ENCODE results near the gene LRRC10B. TPM values are rescaled to one million over a fixed set of nuclear protein-coding genes. Genes with fewer than 3 reads are reported as not detected.

Gene LRRC10B
- total and polyA plus RNA-seq, 4 donors, result 0.13 to 2.8 (median 1.1) TPM; not detected in 1

DNA sequence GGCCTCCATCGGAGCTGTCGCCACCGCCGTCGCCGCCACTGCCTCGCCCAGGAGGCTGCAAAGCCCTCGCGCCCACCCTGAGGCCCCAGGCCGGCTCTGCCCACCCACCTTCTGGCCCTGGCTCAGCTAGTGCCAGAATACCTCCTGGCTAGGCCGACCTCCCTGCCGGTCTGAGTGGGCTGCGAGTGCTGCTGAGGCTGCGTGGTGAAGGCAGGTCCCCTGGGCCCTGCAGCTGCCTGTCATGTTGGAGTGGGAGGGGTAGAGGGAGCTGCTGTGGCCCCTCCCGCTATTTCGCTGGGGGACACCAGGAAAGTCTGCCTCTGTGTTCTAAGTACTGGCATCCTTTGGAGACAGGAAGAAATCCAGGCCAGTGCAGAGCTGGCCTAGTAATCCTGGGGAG lies 34.2 kb downstream of the LRRC10B start:
- 67 to 78% methylated on average over 15 to 16 of the region's 16 CpGs for WGBS, 2 donors
- Histone ChIP-seq H3K36me3 (ENCODE audit: control insufficient read depth in 1 of 2, insufficient read depth in 2 of 2, low read length in 1 of 2) (no peaks in the 10 kb centered on the region), H3K27me3 (ENCODE audit: control insufficient read depth in 1 of 2, insufficient read depth in 2 of 2, low read length in 1 of 2) (no peaks in the 10 kb centered on the region), H3K4me3 (ENCODE audit: low read length in 2 of 2) (no peak overlapping the region), H3K9me3 (ENCODE audit: control insufficient read depth, low read length) (no peaks in the 10 kb centered on the region), H3K27ac (ENCODE audit: low read depth in 1 of 2, low read length in 2 of 2) (no peak overlapping the region), H3K4me1 (ENCODE audit: control insufficient read depth in 1 of 2, insufficient read depth in 2 of 2, low read length in 2 of 2) (no peaks in the 10 kb centered on the region)
- DNase-seq (no peak), ATAC-seq (ENCODE audit: low FRiP score) (no peak)
- intact Hi-C loops (cut with DNase I), result no loop called here

DNA sequence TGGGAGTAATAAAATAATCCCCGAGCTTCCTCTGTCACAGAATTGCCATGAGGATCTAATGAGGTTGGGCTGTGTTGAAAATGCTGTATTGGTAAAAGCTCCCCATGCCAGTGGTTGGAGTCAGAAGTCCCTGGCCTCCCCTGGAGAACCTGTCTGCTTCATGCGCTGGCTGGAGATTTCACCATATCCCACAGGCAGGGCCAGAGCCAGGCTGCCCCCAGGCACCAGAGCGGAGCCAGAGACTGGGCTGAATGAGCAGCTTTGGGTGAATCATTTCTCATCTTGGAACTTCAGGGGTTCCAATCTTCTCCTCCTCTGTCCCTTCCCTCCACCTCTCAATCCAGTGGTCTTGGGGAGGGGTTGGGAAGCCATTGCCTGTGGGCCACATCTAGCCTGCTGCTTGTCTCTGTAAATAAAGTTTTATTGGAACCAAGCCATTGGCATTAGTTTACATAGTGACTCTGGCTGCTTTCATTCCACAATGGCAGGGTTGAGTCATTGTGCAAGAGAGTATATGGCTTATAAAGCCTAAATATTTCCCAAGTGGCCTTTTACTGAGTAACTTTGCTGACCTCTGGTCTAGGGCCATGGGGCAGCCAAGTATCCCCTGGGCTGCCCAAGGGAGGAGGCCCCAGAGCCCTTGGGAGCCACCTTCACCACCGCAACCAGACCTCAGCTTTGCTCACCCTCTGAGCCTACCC lies 35.2 kb downstream of the LRRC10B start:
- no peak overlapping the region for H3K4me3 ChIP-seq (ENCODE audit: low read length in 2 of 2)
- no peaks in the 10 kb centered on the region for H3K9me3 ChIP-seq (ENCODE audit: control insufficient read depth, low read length)
- H3K27me3 ChIP-seq (ENCODE audit: control insufficient read depth in 1 of 2, insufficient read depth in 2 of 2, low read length in 1 of 2), result no peaks in the 10 kb centered on the region
- H3K27ac ChIP-seq (ENCODE audit: low read depth in 1 of 2, low read length in 2 of 2), result no peak overlapping the region
- H3K36me3 ChIP-seq (ENCODE audit: control insufficient read depth in 1 of 2, insufficient read depth in 2 of 2, low read length in 1 of 2), result no peaks in the 10 kb centered on the region
- intact Hi-C loops (cut with DNase I), result no loop called here
- H3K4me1 ChIP-seq (ENCODE audit: control insufficient read depth in 1 of 2, insufficient read depth in 2 of 2, low read length in 2 of 2), result no peaks in the 10 kb centered on the region
- DNase-seq (no peak), ATAC-seq (ENCODE audit: low FRiP score) (no peak)
- 90 to 96% methylated on average over 4 of the region's 4 CpGs for WGBS, 2 donors

DNA sequence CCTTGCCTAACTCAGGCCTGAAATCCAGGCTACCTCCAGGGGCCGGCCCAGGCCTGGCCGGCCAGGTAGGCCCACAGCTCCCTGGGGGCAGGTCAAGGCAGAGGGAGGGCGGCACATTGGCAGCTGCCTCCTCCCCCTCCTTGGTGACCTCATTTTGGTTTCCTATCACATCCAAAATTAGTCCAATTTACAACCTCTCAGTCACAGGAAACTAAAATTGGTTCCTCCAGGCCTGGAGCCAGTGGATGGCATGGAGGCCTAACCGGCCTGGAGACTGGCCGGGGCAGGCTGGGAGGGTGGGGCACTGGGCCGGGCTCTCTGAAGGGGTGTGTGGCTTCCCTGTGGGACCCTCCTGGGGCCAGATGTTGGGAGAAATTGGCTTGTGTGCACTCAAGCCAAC lies 35.9 kb downstream of the LRRC10B start:
- H3K4me1 ChIP-seq (ENCODE audit: control insufficient read depth in 1 of 2, insufficient read depth in 2 of 2, low read length in 2 of 2), result no peaks in the 10 kb centered on the region
- no peak overlapping the region for H3K4me3 ChIP-seq (ENCODE audit: low read length in 2 of 2)
- DNase-seq (no peak), ATAC-seq (ENCODE audit: low FRiP score) (no peak)
- no peaks in the 10 kb centered on the region for H3K36me3 ChIP-seq (ENCODE audit: control insufficient read depth in 1 of 2, insufficient read depth in 2 of 2, low read length in 1 of 2)
- H3K27ac ChIP-seq (ENCODE audit: low read depth in 1 of 2, low read length in 2 of 2), result no peak overlapping the region
- intact Hi-C loops (cut with DNase I), result no loop called here
- WGBS, 2 donors, result 93 to 96% methylated on average over 5 to 6 of the region's 6 CpGs
- no peaks in the 10 kb centered on the region for H3K9me3 ChIP-seq (ENCODE audit: control insufficient read depth, low read length)
- no peaks in the 10 kb centered on the region for H3K27me3 ChIP-seq (ENCODE audit: control insufficient read depth in 1 of 2, insufficient read depth in 2 of 2, low read length in 1 of 2)

- WGBS, 2 donors, result 94 to 96% methylated on average over 7 of the region's 7 CpGs
- no peaks in the 10 kb centered on the region for H3K27me3 ChIP-seq (ENCODE audit: control insufficient read depth in 1 of 2, insufficient read depth in 2 of 2, low read length in 1 of 2)
- intact Hi-C loops (cut with DNase I), result no loop called here
These were observed 36.8 kb downstream of the LRRC10B start for GRCh38 chr11:61545341-61545740.

GRCh38 chr11:61545921-61546320 lies 37.4 kb downstream of the LRRC10B start:
- ATAC-seq (ENCODE audit: low FRiP score), result no peak
- WGBS, 2 donors, result 93% methylated on average over 30 to 32 of the region's 32 CpGs
- Histone ChIP-seq H3K4me1 (ENCODE audit: control insufficient read depth in 1 of 2, insufficient read depth in 2 of 2, low read length in 2 of 2) (no peaks in the 10 kb centered on the region), H3K27ac (ENCODE audit: low read depth in 1 of 2, low read length in 2 of 2) (no peak overlapping the region), H3K4me3 (ENCODE audit: low read length in 2 of 2) (no peak overlapping the region), H3K36me3 (ENCODE audit: control insufficient read depth in 1 of 2, insufficient read depth in 2 of 2, low read length in 1 of 2) (no peaks in the 10 kb centered on the region), H3K27me3 (ENCODE audit: control insufficient read depth in 1 of 2, insufficient read depth in 2 of 2, low read length in 1 of 2) (no peaks in the 10 kb centered on the region), H3K9me3 (ENCODE audit: control insufficient read depth, low read length) (no peaks in the 10 kb centered on the region)
- no peak for DNase-seq
- intact Hi-C loops (cut with DNase I), result no loop called here

More at GRCh38 chr11:61545341-61545740, 36.8 kb downstream of the LRRC10B start:
- ATAC-seq (ENCODE audit: low FRiP score), result no peak
- H3K36me3 ChIP-seq (ENCODE audit: control insufficient read depth in 1 of 2, insufficient read depth in 2 of 2, low read length in 1 of 2), result no peaks in the 10 kb centered on the region
- no peaks in the 10 kb centered on the region for H3K9me3 ChIP-seq (ENCODE audit: control insufficient read depth, low read length)
- H3K4me3 ChIP-seq (ENCODE audit: low read length in 2 of 2), result no peak overlapping the region
- no peak overlapping the region for H3K27ac ChIP-seq (ENCODE audit: low read depth in 1 of 2, low read length in 2 of 2)
- no peak for DNase-seq
- H3K4me1 ChIP-seq (ENCODE audit: control insufficient read depth in 1 of 2, insufficient read depth in 2 of 2, low read length in 2 of 2), result no peaks in the 10 kb centered on the region

DNA sequence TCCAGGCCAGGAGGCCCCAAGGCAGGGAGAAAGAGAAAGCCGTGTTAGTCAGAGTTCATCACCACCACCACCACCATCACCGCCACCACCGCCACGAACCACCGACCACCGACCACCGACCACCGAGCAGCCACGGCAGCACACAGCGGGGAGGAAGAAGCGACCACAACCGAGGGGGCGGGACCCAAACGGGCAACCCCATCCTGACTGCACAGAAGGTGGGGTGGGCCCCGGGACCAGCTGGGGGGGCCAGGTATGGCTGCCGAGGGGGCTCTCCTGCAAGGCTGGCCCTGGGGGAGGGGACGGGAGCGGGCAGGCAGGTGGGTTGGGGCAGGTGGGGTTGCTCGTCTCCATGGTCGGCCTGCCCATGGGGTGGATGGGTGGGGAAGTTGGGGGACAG lies 38.1 kb downstream of the LRRC10B start:
- Histone ChIP-seq H3K36me3 (ENCODE audit: control insufficient read depth in 1 of 2, insufficient read depth in 2 of 2, low read length in 1 of 2) (no peaks in the 10 kb centered on the region), H3K4me1 (ENCODE audit: control insufficient read depth in 1 of 2, insufficient read depth in 2 of 2, low read length in 2 of 2) (no peaks in the 10 kb centered on the region), H3K9me3 (ENCODE audit: control insufficient read depth, low read length) (no peaks in the 10 kb centered on the region), H3K27ac (ENCODE audit: low read depth in 1 of 2, low read length in 2 of 2) (no peak overlapping the region), H3K4me3 (ENCODE audit: low read length in 2 of 2) (no peak overlapping the region), H3K27me3 (ENCODE audit: control insufficient read depth in 1 of 2, insufficient read depth in 2 of 2, low read length in 1 of 2) (no peaks in the 10 kb centered on the region)
- WGBS, 2 donors, result 59% methylated on average over 18 to 20 of the region's 20 CpGs
- DNase-seq, result no peak
- intact Hi-C loops (cut with DNase I), result no loop called here
- no peak for ATAC-seq (ENCODE audit: low FRiP score)

DNA sequence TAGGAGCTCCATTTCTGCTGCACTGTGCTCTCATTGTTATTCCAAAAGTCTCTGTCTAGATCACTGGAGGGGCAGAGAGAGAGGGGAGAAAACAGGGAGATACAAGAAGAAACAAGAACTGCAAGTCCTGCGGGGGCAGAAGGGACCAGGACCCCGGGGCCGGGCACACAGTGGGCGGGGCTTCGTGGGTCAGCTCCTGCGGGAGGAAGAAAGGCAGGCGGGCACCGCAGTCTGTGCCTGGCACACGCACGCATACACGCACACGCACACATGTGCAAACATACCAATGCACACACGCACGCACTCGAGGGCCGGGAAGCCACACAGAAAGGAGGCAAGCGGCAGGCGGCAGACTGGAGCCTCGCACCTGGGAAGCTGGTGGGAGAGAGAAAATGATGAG lies 38.7 kb downstream of the LRRC10B start:
- no peak for ATAC-seq (ENCODE audit: low FRiP score)
- Histone ChIP-seq H3K9me3 (ENCODE audit: control insufficient read depth, low read length) (no peaks in the 10 kb centered on the region), H3K36me3 (ENCODE audit: control insufficient read depth in 1 of 2, insufficient read depth in 2 of 2, low read length in 1 of 2) (no peaks in the 10 kb centered on the region), H3K27ac (ENCODE audit: low read depth in 1 of 2, low read length in 2 of 2) (no peak overlapping the region), H3K4me1 (ENCODE audit: control insufficient read depth in 1 of 2, insufficient read depth in 2 of 2, low read length in 2 of 2) (no peaks in the 10 kb centered on the region), H3K4me3 (ENCODE audit: low read length in 2 of 2) (no peak overlapping the region), H3K27me3 (ENCODE audit: control insufficient read depth in 1 of 2, insufficient read depth in 2 of 2, low read length in 1 of 2) (no peaks in the 10 kb centered on the region)
- intact Hi-C loops (cut with DNase I), result no loop called here
- DNase-seq, result no peak
- 74 to 76% methylated on average over 19 of the region's 19 CpGs for WGBS, 2 donors

GRCh38 chr11:61549177-61549576 lies 40.6 kb downstream of the LRRC10B start:
- H3K9me3 ChIP-seq (ENCODE audit: control insufficient read depth, low read length), result no peaks in the 10 kb centered on the region
- H3K4me1 ChIP-seq (ENCODE audit: control insufficient read depth in 1 of 2, insufficient read depth in 2 of 2, low read length in 2 of 2), result no peaks in the 10 kb centered on the region
- no peaks in the 10 kb centered on the region for H3K36me3 ChIP-seq (ENCODE audit: control insufficient read depth in 1 of 2, insufficient read depth in 2 of 2, low read length in 1 of 2)
- intact Hi-C loops (cut with DNase I), result no loop called here
- no peak for ATAC-seq (ENCODE audit: low FRiP score)
- no peak for DNase-seq
- 77 to 82% methylated on average over 8 of the region's 8 CpGs for WGBS, 2 donors
- no peaks in the 10 kb centered on the region for H3K27me3 ChIP-seq (ENCODE audit: control insufficient read depth in 1 of 2, insufficient read depth in 2 of 2, low read length in 1 of 2)
- H3K27ac ChIP-seq (ENCODE audit: low read depth in 1 of 2, low read length in 2 of 2), result no peak overlapping the region
- no peak overlapping the region for H3K4me3 ChIP-seq (ENCODE audit: low read length in 2 of 2)

DNA sequence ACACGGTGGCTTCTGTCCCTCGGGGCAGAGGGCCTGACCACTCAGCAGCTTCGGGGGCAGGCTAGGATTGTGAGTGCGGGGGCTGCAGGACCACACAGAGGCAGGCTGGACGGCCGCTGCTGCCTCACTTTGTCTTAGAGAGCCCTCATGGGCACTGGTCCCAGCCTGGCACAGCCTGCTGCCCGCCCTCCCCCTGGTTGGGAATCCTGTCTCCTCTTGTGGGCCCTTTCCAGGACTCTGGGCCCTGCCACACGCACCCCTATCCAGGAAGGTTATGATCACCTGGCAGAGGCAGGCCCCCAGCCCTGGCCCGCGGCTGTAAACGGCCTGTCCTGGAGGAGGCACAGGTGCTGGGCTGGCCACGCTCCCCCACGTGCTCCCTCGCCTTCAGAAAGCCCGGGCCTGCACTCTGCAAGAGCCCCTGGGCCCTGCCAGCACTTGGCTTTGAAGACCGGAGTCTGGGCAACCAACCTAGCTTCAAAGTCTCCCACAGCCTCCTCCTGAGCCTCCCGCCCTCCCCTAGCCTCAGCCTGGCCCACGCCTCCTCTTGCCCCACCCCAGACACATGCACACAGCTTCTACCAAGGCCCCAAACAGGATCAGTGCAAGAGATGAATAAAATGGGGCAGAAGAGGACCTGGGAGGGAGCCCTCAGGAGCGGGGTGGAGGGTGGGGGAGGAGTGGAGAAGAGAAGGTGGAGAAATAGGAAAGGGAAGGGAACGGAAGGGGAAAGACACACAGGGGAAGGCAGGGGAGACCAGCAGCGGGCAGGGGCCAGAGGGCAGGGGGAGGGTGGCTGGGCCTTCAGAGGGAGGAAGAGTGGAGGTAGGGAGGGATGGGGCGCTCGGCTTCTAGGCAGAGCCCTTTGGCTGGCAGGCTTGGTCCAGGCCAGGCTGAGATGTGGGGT lies 41.4 kb downstream of the LRRC10B start:
- no peaks in the 10 kb centered on the region for H3K4me1 ChIP-seq (ENCODE audit: control insufficient read depth in 1 of 2, insufficient read depth in 2 of 2, low read length in 2 of 2)
- 73 to 76% methylated on average over 22 to 23 of the region's 23 CpGs for WGBS, 2 donors
- intact Hi-C loops (cut with DNase I), result no loop called here
- DNase-seq (no peak), ATAC-seq (ENCODE audit: low FRiP score) (no peak)
- H3K9me3 ChIP-seq (ENCODE audit: control insufficient read depth, low read length), result no peaks in the 10 kb centered on the region
- no peak overlapping the region for H3K4me3 ChIP-seq (ENCODE audit: low read length in 2 of 2)
- no peak overlapping the region for H3K27ac ChIP-seq (ENCODE audit: low read depth in 1 of 2, low read length in 2 of 2)
- H3K27me3 ChIP-seq (ENCODE audit: control insufficient read depth in 1 of 2, insufficient read depth in 2 of 2, low read length in 1 of 2), result no peaks in the 10 kb centered on the region
- no peaks in the 10 kb centered on the region for H3K36me3 ChIP-seq (ENCODE audit: control insufficient read depth in 1 of 2, insufficient read depth in 2 of 2, low read length in 1 of 2)
